Activated T-cell treated with anti-CD3 and anti-CD28 coated beads, Interleukin-2, amount 50 U/mL, for 72 hours (primary cell): Measurements from ENCODE around the gene SCMH1. TPM values are rescaled to one million over a fixed set of nuclear protein-coding genes. Genes with fewer than 3 reads are reported as not detected.

ENCODE experiments used
- ATAC-seq, 2 donors: fragments of 150-1000 bp; cut with Tn5 transposase; replicated peaks in 1 of 2; 2 replicates each; pipeline ENCODE4 v1.10.0; 2021; ENCODE audit warnings: moderate library complexity in 2 of 2, mild to moderate bottlenecking in 1 of 2
- DNase-seq, 2 donors: peaks; one replicate each; pipeline ENCODE4 v3.0.0; 2021 to 2022; ENCODE audit warnings: mixed read lengths in 1 of 2
- H3K27ac Mint-ChIP-seq: one replicate; pipeline ENCODE4 v1.8.0; 2022; ENCODE audit warnings: mild to moderate bottlenecking, moderate library complexity, mixed read lengths
- H3K27me3 Mint-ChIP-seq: one replicate; pipeline ENCODE4 v1.8.0; 2022; ENCODE audit warnings: low read depth, mixed read lengths
- H3K36me3 Mint-ChIP-seq, 2 donors: one replicate each; pipeline ENCODE4 v1.8.0; 2022; ENCODE audit warnings: mixed read lengths in 2 of 2, mild to moderate bottlenecking in 1 of 2; ENCODE audit not compliant: insufficient read depth in 2 of 2
- H3K4me1 Mint-ChIP-seq: one replicate; pipeline ENCODE4 v1.8.0; 2022; ENCODE audit warnings: low read depth, mixed read lengths
- H3K4me3 Mint-ChIP-seq, 2 donors: one replicate each; pipeline ENCODE4 v1.8.0; 2022; ENCODE audit warnings: mild to moderate bottlenecking in 2 of 2, mixed read lengths in 2 of 2, moderate library complexity in 2 of 2
- H3K9me3 Mint-ChIP-seq, 2 donors: one replicate each; pipeline ENCODE4 v1.8.0; 2022; ENCODE audit warnings: mixed read lengths in 2 of 2
- total RNA-seq, 2 donors: library from RNA; stranded (reverse); gene quantifications; one replicate each; pipeline ENCODE4 v1.2.3, GENCODE V29; 2022

The SCMH1 gene
- total RNA-seq, 2 donors from 2014 or later = 28.5 to 28.8 TPM

DNA sequence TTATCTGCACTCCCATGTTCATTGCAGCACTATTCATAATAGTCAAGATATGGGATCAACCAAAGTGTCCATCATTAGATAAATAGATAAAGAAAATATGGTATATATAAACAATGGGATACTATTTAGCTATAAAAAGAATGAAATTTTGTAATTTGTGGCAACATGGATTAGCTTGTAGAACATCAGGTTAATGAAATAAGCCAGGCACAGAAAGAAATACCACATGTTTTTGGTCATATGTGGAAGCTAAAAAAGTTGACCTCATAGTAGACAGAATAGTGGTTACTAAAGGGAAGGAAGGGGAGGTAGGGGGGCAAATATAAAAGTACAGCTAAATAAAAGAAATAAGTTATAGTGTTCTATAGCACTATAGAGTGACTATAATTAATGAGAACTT, 68.5 kb downstream of the SCMH1 start:
- DNase-seq (no peak), ATAC-seq (no peak)
- H3K27me3 Mint-ChIP-seq = no peaks in the 10 kb centered on the region
- no peak overlapping the region for H3K27ac Mint-ChIP-seq
- H3K4me1 Mint-ChIP-seq = peaks cover 11% of the 10 kb centered on the region
- peaks cover 10 to 23% of the 10 kb centered on the region in 2 donors for H3K36me3 Mint-ChIP-seq
- no peak overlapping the region for H3K4me3 Mint-ChIP-seq
- peaks cover 5 to 6% of the 10 kb centered on the region in 2 donors for H3K9me3 Mint-ChIP-seq

GRCh38 chr1:41171266-41171874, 70.7 kb downstream of the SCMH1 start:
- H3K9me3 Mint-ChIP-seq = peaks cover 9 to 10% of the 10 kb centered on the region in 2 donors
- ATAC-seq = no peak
- no peak for DNase-seq
- H3K4me1 Mint-ChIP-seq = peaks cover 11% of the 10 kb centered on the region
- peaks cover 11 to 32% of the 10 kb centered on the region in 2 donors for H3K36me3 Mint-ChIP-seq
- no peak overlapping the region for H3K27ac Mint-ChIP-seq
- no peaks in the 10 kb centered on the region for H3K27me3 Mint-ChIP-seq
- H3K4me3 Mint-ChIP-seq = no peak overlapping the region

- Mint-ChIP-seq H3K4me1 (peaks cover 11% of the 10 kb centered on the region), H3K27ac (no peak overlapping the region), H3K4me3 (no peak overlapping the region), H3K27me3 (no peaks in the 10 kb centered on the region), H3K36me3 (peaks cover 9 to 29% of the 10 kb centered on the region in 2 donors), H3K9me3 (peaks cover 7 to 9% of the 10 kb centered on the region in 2 donors)
- ATAC-seq (no peak), DNase-seq (no peak)
Observed at GRCh38 chr1:41169799-41170180, 72.3 kb downstream of the SCMH1 start.

- Mint-ChIP-seq H3K9me3 (peaks cover 7 to 9% of the 10 kb centered on the region in 2 donors), H3K27ac (no peak overlapping the region), H3K4me3 (no peak overlapping the region), H3K27me3 (no peaks in the 10 kb centered on the region), H3K36me3 (peaks cover 8 to 29% of the 10 kb centered on the region in 2 donors), H3K4me1 (peaks cover 8% of the 10 kb centered on the region)
- no peak for DNase-seq
- ATAC-seq = no peak
Observed at GRCh38 chr1:41169066-41169798, 72.9 kb downstream of the SCMH1 start.

GRCh38 chr1:41167667-41168066, 74.4 kb downstream of the SCMH1 start:
- DNase-seq (no peak), ATAC-seq (no peak)
- peaks cover 7 to 9% of the 10 kb centered on the region in 2 donors for H3K9me3 Mint-ChIP-seq
- peaks cover 6% of the 10 kb centered on the region for H3K4me1 Mint-ChIP-seq
- H3K27ac Mint-ChIP-seq = no peak overlapping the region
- H3K27me3 Mint-ChIP-seq = no peaks in the 10 kb centered on the region
- H3K4me3 Mint-ChIP-seq = no peak overlapping the region
- H3K36me3 Mint-ChIP-seq = peaks cover 7 to 29% of the 10 kb centered on the region in 2 donors

- H3K9me3 Mint-ChIP-seq = peaks cover 5 to 9% of the 10 kb centered on the region in 2 donors
- DNase-seq = no peak
- no peaks in the 10 kb centered on the region for H3K4me1 Mint-ChIP-seq
- no peak overlapping the region for H3K4me3 Mint-ChIP-seq
- no peaks in the 10 kb centered on the region for H3K27me3 Mint-ChIP-seq
- no peak overlapping the region for H3K27ac Mint-ChIP-seq
- no peak for ATAC-seq
- H3K36me3 Mint-ChIP-seq = peaks cover 6 to 20% of the 10 kb centered on the region in 2 donors
Observed at GRCh38 chr1:41164727-41165126, 77.4 kb downstream of the SCMH1 start.

- H3K4me3 Mint-ChIP-seq = no peak overlapping the region
- H3K27me3 Mint-ChIP-seq = no peaks in the 10 kb centered on the region
- no peaks in the 10 kb centered on the region for H3K4me1 Mint-ChIP-seq
- ATAC-seq = no peak
- peaks cover 0 to 2% of the 10 kb centered on the region in 2 donors for H3K9me3 Mint-ChIP-seq
- H3K36me3 Mint-ChIP-seq = peaks cover 0 to 3% of the 10 kb centered on the region in 2 donors
- DNase-seq = no peak
- no peak overlapping the region for H3K27ac Mint-ChIP-seq
Observed at GRCh38 chr1:41162441-41162840, 79.7 kb downstream of the SCMH1 start.

DNA sequence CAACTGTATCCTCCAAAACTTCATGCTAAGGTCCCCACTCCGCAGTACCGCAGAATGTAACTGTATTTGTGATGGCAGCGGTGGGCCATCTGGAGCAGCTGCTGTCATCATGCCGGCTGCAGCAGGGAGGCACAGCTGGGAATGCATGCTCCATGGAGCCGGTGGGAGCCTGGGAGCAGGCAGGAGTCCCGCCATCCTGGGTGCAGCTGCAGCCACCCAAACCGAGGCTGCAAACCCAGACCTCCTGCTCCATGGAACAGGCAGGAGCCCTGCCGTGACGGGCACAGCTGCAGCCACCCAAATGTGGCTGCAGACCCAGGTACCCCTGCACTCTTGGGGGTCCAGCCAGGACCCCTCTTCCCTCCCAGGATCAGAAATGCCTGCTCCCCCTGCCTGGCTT, 80.3 kb downstream of the SCMH1 start:
- DNase-seq = no peak
- no peaks in the 10 kb centered on the region for H3K27me3 Mint-ChIP-seq

GRCh38 chr1:41160498-41161110, 81.5 kb downstream of the SCMH1 start:
- Mint-ChIP-seq H3K4me3 (no peak overlapping the region), H3K9me3 (no peaks in the 10 kb centered on the region), H3K27ac (no peak overlapping the region), H3K4me1 (no peaks in the 10 kb centered on the region), H3K36me3 (peaks cover 0 to 3% of the 10 kb centered on the region in 2 donors), H3K27me3 (no peaks in the 10 kb centered on the region)
- ATAC-seq (no peak), DNase-seq (no peak)

More for the DNA sequence above, 80.3 kb downstream of the SCMH1 start:
- Mint-ChIP-seq H3K4me1 (no peaks in the 10 kb centered on the region), H3K9me3 (peaks cover 0 to 2% of the 10 kb centered on the region in 2 donors), H3K27ac (no peak overlapping the region), H3K4me3 (no peak overlapping the region), H3K36me3 (no peaks in the 10 kb centered on the region)
- ATAC-seq = no peak

GRCh38 chr1:41158966-41159365, 83.1 kb downstream of the SCMH1 start:
- DNase-seq (no peak), ATAC-seq (no peak)
- no peak overlapping the region for H3K27ac Mint-ChIP-seq
- peaks cover 0 to 3% of the 10 kb centered on the region in 2 donors for H3K36me3 Mint-ChIP-seq
- H3K27me3 Mint-ChIP-seq = no peaks in the 10 kb centered on the region
- no peaks in the 10 kb centered on the region for H3K9me3 Mint-ChIP-seq
- H3K4me3 Mint-ChIP-seq = no peak overlapping the region
- no peaks in the 10 kb centered on the region for H3K4me1 Mint-ChIP-seq

DNA sequence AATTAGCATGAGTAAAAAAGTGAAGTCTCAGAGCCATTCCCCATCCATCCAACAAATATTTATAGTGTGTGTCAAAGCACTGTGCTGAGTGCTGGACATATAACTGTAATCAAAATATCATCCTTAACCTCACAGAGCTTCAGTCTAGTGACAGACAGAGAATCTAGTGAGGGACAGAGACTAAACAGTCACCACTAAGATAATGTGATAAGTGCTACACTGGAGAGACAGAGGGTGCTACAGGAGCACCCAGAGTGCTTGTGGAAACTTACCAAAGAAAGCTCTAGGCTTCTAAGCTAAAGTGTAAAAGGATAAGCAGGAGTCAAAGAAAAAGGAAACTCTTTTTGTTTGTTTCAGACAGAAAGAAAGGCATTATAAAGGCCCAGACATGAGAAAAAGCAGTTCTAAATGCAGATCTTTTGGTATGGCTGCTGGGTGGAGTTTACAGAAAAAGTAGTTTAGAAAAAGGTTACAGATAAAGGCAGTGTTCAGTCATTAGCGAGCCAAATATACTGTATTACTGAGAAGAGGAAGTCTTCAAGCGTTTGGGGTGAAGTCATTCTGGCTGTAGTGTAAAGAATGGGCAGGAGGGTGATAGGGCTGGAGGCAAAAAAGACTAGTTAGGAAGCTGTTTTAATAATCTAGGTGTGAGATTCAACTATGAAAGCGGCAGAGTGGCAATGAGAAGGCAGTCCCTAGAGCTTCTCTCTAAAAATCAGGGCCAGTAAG, 83.8 kb downstream of the SCMH1 start:
- ATAC-seq (no peak), DNase-seq (no peak)
- H3K27me3 Mint-ChIP-seq = no peaks in the 10 kb centered on the region
- H3K9me3 Mint-ChIP-seq = no peaks in the 10 kb centered on the region
- peaks cover 0 to 3% of the 10 kb centered on the region in 2 donors for H3K36me3 Mint-ChIP-seq
- no peak overlapping the region for H3K4me3 Mint-ChIP-seq
- peak overlapping the region; percentile 8 for H3K27ac Mint-ChIP-seq
- H3K4me1 Mint-ChIP-seq = no peaks in the 10 kb centered on the region

DNA sequence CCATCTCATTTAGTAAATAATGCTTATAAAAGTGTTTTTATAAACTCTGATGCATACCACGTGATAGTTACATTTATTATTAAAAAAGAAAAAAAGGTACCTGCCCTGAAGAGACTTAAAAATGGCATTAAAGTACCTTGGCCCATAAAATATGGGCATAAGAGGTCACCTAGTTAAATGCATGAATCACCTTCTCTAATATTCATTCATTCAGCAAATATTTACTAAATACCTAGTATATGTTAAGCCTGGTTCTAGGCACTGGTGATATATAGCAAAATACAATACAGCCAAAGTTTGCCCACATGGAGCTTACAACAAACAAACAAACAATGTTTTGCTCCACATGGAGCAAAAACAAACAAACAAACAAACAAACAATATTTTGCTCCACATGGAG, 87.0 kb downstream of the SCMH1 start:
- H3K9me3 Mint-ChIP-seq = no peaks in the 10 kb centered on the region
- H3K4me1 Mint-ChIP-seq = no peaks in the 10 kb centered on the region
- no peak for ATAC-seq
- H3K4me3 Mint-ChIP-seq = no peak overlapping the region
- no peak overlapping the region for H3K27ac Mint-ChIP-seq
- H3K27me3 Mint-ChIP-seq = no peaks in the 10 kb centered on the region
- H3K36me3 Mint-ChIP-seq = peaks cover 0 to 5% of the 10 kb centered on the region in 2 donors
- no peak for DNase-seq

- Mint-ChIP-seq H3K27ac (no peak overlapping the region), H3K27me3 (no peaks in the 10 kb centered on the region), H3K9me3 (no peaks in the 10 kb centered on the region), H3K4me3 (no peak overlapping the region), H3K4me1 (no peaks in the 10 kb centered on the region), H3K36me3 (peaks cover 3 to 13% of the 10 kb centered on the region in 2 donors)
- ATAC-seq (no peak), DNase-seq (no peak)
Observed at GRCh38 chr1:41153750-41154274, 88.3 kb downstream of the SCMH1 start.
